ENCODE data around the gene CDKN2B. TPM values are rescaled to one million over a fixed set of nuclear protein-coding genes. Genes with fewer than 3 reads are reported as not detected.

The CDKN2B gene
- polyA plus RNA-seq, 1 donor from 2014 or later = 0.15 TPM

- TF ChIP-seq POLR2AphosphoS5 (IDR thresholded peaks at IDR 0.05) (no peak), SMC3 (conservative IDR thresholded peaks at IDR 0.05; ENCODE audit: poor library complexity) (no peak), RAD21 (conservative IDR thresholded peaks at IDR 0.05) (no peak), TAF1 (IDR thresholded peaks at IDR 0.05; ENCODE audit: low read depth) (no peak), MXI1 (conservative IDR thresholded peaks at IDR 0.05; ENCODE audit: poor library complexity, severe bottlenecking) (no peak), CTCF (IDR thresholded peaks at IDR 0.05; ENCODE audit: poor library complexity, severe bottlenecking) (no peak), EZH2 (IDR thresholded peaks at IDR 0.05; ENCODE audit: borderline replicate concordance, insufficient read depth, low read length, poor library complexity, severe bottlenecking) (no peak)
- Histone ChIP-seq H3K4me3 (ENCODE audit: low read length) (no peak overlapping the region), H3F3A (ENCODE audit: insufficient read depth, low read length, poor library complexity, severe bottlenecking) (no peaks in the 10 kb centered on the region), H3K9me3 (ENCODE audit: low read length) (no peaks in the 10 kb centered on the region), H3K9me2 (ENCODE audit: insufficient read depth, low read length) (no peaks in the 10 kb centered on the region), H3K36me3 (ENCODE audit: insufficient read depth, low read length) (no peaks in the 10 kb centered on the region), H3K9ac (ENCODE audit: low read length) (no peak overlapping the region), H3K27ac (ENCODE audit: low read length) (no peak overlapping the region), H3K79me2 (replicated peaks; ENCODE audit: insufficient read depth, low read length) (no peaks in the 10 kb centered on the region), H3K4me2 (ENCODE audit: low read length) (no peak overlapping the region), H2AFZ (ENCODE audit: low read depth, low read length) (no peak overlapping the region), H4K20me1 (ENCODE audit: insufficient read depth) (no peaks in the 10 kb centered on the region), H3K27me3 (ENCODE audit: insufficient read depth, low read depth, low read length) (no peaks in the 10 kb centered on the region)
Measured at GRCh38 chr9:22022396-22022795, 13.3 kb upstream of the CDKN2B start.

GRCh38 chr9:22010866-22011625 is 1.9 kb upstream of the CDKN2B start:
- Histone ChIP-seq H3K36me3 (ENCODE audit: insufficient read depth, low read length) (no peaks in the 10 kb centered on the region), H3K9ac (ENCODE audit: low read length) (no peak overlapping the region), H3K27me3 (ENCODE audit: insufficient read depth, low read depth, low read length) (peaks cover 73% of the 10 kb centered on the region), H2AFZ (ENCODE audit: low read depth, low read length) (no peak overlapping the region), H4K20me1 (ENCODE audit: insufficient read depth) (no peaks in the 10 kb centered on the region), H3K27ac (ENCODE audit: low read length) (no peak overlapping the region), H3K9me2 (ENCODE audit: insufficient read depth, low read length) (no peaks in the 10 kb centered on the region), H3K4me2 (ENCODE audit: low read length) (no peak overlapping the region), H3K4me3 (ENCODE audit: low read length) (no peak overlapping the region), H3K9me3 (ENCODE audit: low read length) (no peaks in the 10 kb centered on the region), H3F3A (ENCODE audit: insufficient read depth, low read length, poor library complexity, severe bottlenecking) (no peaks in the 10 kb centered on the region), H3K79me2 (replicated peaks; ENCODE audit: insufficient read depth, low read length) (no peaks in the 10 kb centered on the region)
- TF ChIP-seq EZH2 (IDR thresholded peaks at IDR 0.05; ENCODE audit: borderline replicate concordance, insufficient read depth, low read length, poor library complexity, severe bottlenecking) (no peak), REST (IDR thresholded peaks at IDR 0.05; ENCODE audit: borderline replicate concordance) (peak; percentile 76)

GRCh38 chr9:22009506-22009867 is 382 bp upstream of the CDKN2B start:
- H3K9ac ChIP-seq (ENCODE audit: low read length) = no peak overlapping the region
- TF ChIP-seq EP300 (conservative IDR thresholded peaks at IDR 0.05; ENCODE audit: poor library complexity, severe bottlenecking) = no peak
- no peak for TF ChIP-seq EZH2 (IDR thresholded peaks at IDR 0.05; ENCODE audit: borderline replicate concordance, insufficient read depth, low read length, poor library complexity, severe bottlenecking)
- no peak for TF ChIP-seq MXI1 (conservative IDR thresholded peaks at IDR 0.05; ENCODE audit: poor library complexity, severe bottlenecking)
- no peak for TF ChIP-seq TAF1 (IDR thresholded peaks at IDR 0.05; ENCODE audit: low read depth)
- no peak for TF ChIP-seq POLR2AphosphoS5 (IDR thresholded peaks at IDR 0.05)
- TF ChIP-seq REST (IDR thresholded peaks at IDR 0.05; ENCODE audit: borderline replicate concordance) = no peak
- TF ChIP-seq RAD21 (conservative IDR thresholded peaks at IDR 0.05) = no peak
- no peak for TF ChIP-seq SMC3 (conservative IDR thresholded peaks at IDR 0.05; ENCODE audit: poor library complexity)
- no peak for TF ChIP-seq CTCF (IDR thresholded peaks at IDR 0.05; ENCODE audit: poor library complexity, severe bottlenecking)
- no peak overlapping the region for H3K27ac ChIP-seq (ENCODE audit: low read length)
- H3F3A ChIP-seq (ENCODE audit: insufficient read depth, low read length, poor library complexity, severe bottlenecking) = no peaks in the 10 kb centered on the region
- peak overlapping the region; percentile 66 for H3K4me3 ChIP-seq (ENCODE audit: low read length)
- no peak overlapping the region for H2AFZ ChIP-seq (ENCODE audit: low read depth, low read length)
- H3K4me2 ChIP-seq (ENCODE audit: low read length) = no peak overlapping the region
- H3K36me3 ChIP-seq (ENCODE audit: insufficient read depth, low read length) = no peaks in the 10 kb centered on the region
- no peaks in the 10 kb centered on the region for H3K9me3 ChIP-seq (ENCODE audit: low read length)
- H3K27me3 ChIP-seq (ENCODE audit: insufficient read depth, low read depth, low read length) = peaks cover 88% of the 10 kb centered on the region
- H3K79me2 ChIP-seq (replicated peaks; ENCODE audit: insufficient read depth, low read length) = no peaks in the 10 kb centered on the region
- H3K9me2 ChIP-seq (ENCODE audit: insufficient read depth, low read length) = no peaks in the 10 kb centered on the region
- H4K20me1 ChIP-seq (ENCODE audit: insufficient read depth) = no peaks in the 10 kb centered on the region

Measured in neural cell (in vitro differentiated cells).